IPS-15b (cell line): Measurements from ENCODE around the gene SLC10A2.

ENCODE experiments used
- H3K27me3 ChIP-seq: one replicate; pipeline ENCODE4 v1.6.1; 2013; ENCODE audit warnings: low read length; ENCODE audit not compliant: control insufficient read depth, insufficient read depth
- H3K36me3 ChIP-seq: one replicate; pipeline ENCODE4 v1.6.1; 2013; ENCODE audit warnings: low read length; ENCODE audit not compliant: control insufficient read depth, insufficient read depth
- H3K4me1 ChIP-seq: one replicate; pipeline ENCODE4 v1.6.1; 2013; ENCODE audit warnings: mild to moderate bottlenecking, low read length; ENCODE audit not compliant: control insufficient read depth, insufficient read depth
- H3K4me3 ChIP-seq: one replicate; pipeline ENCODE4 v1.5.1; 2013; ENCODE audit warnings: low read depth, low read length
- H3K9ac ChIP-seq: one replicate; pipeline ENCODE4 v1.6.1; 2013; ENCODE audit warnings: low read depth, mild to moderate bottlenecking, low read length
- H3K9me3 ChIP-seq: one replicate; pipeline ENCODE4 v1.6.1; 2013; ENCODE audit warnings: mild to moderate bottlenecking, low read length; ENCODE audit not compliant: control insufficient read depth, insufficient read depth

SLC10A2 gene

DNA sequence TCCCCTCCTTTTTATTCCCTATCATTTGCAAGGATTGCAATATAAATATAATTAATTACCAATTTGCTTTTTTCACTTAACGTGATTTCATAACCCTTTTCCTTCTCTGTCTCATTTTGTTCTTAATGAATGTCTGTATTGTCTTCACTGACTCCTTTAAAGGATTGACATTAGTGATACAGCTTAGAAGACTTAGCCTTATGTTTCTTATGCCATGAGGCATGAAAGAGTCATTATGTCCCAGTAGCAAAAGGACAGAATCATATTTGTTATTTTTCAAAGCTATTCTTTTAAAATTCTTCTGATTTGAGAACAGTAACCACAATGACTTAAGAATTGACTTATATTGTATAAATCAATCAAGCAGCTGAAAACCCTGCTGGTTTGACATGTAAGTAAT, 26.2 kb downstream of the SLC10A2 start:
- H3K9me3 ChIP-seq, result no peaks in the 10 kb centered on the region
- no peaks in the 10 kb centered on the region for H3K27me3 ChIP-seq
- no peak overlapping the region for H3K4me3 ChIP-seq
- H3K4me1 ChIP-seq, result no peaks in the 10 kb centered on the region
- no peak overlapping the region for H3K9ac ChIP-seq
- no peaks in the 10 kb centered on the region for H3K36me3 ChIP-seq

DNA sequence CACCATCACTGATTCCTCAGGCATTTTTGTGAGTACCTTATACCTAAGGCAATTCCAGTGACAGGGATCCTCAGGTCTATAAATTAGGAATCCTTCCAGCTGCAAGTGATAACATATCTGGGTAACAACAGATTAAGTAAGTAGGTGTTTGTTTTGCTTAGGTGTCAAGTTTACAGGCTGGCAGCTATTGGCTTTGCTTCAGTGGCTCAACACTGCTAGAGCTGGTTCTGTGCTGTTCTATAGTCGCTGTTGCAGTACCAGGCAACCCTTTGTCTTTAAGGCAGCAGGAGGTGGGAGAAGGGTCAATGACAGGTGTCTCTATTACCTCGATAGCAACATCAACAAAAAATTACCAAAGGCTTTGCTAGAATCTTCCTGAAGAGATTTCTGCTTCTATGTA, 27.0 kb downstream of the SLC10A2 start:
- Histone ChIP-seq H3K9me3 (no peaks in the 10 kb centered on the region), H3K36me3 (no peaks in the 10 kb centered on the region), H3K4me1 (no peaks in the 10 kb centered on the region), H3K9ac (no peak overlapping the region), H3K4me3 (no peak overlapping the region), H3K27me3 (no peaks in the 10 kb centered on the region)

DNA sequence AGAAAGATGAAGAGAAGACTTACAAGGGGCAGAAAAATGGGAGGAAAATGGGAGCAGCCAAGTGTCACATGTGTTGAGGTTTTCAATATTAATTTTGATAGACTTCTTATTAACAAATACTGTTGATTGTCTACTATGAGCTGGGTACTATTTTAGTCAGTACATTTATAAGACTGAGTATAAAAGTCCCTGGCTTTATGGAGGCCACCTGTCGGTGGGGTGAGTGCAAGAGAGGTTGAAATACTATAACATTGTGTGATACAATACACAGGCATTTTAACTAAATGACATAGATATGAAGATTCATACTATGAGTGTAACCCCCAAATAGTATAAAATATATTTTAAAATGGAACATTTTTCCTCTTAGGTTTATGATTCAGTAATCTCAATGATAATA, 29.9 kb downstream of the SLC10A2 start:
- Histone ChIP-seq H3K27me3 (no peaks in the 10 kb centered on the region), H3K36me3 (no peaks in the 10 kb centered on the region), H3K9ac (no peak overlapping the region), H3K4me1 (no peaks in the 10 kb centered on the region), H3K9me3 (no peaks in the 10 kb centered on the region), H3K4me3 (no peak overlapping the region)

DNA sequence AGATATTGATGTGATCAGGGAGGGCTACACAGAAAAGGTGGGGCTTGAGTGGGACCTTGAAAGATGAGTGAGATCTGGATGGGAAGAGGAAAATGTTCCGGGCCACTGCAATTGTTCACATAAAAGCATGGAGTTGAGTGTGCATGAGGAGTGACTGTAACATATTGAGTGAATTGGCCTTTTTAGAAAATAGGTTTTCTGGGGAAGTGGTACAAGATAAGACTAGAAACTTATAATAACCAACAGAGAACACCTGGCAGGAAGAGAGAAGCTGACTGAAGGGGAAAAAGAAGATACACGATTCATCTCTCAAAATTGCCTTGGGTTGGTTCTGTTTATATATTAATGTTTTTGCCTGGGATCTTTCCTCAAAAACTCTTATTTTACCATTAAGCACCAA, 32.2 kb downstream of the SLC10A2 start:
- Histone ChIP-seq H3K9ac (no peak overlapping the region), H3K9me3 (no peaks in the 10 kb centered on the region), H3K4me3 (no peak overlapping the region), H3K36me3 (no peaks in the 10 kb centered on the region), H3K27me3 (no peaks in the 10 kb centered on the region), H3K4me1 (no peaks in the 10 kb centered on the region)

DNA sequence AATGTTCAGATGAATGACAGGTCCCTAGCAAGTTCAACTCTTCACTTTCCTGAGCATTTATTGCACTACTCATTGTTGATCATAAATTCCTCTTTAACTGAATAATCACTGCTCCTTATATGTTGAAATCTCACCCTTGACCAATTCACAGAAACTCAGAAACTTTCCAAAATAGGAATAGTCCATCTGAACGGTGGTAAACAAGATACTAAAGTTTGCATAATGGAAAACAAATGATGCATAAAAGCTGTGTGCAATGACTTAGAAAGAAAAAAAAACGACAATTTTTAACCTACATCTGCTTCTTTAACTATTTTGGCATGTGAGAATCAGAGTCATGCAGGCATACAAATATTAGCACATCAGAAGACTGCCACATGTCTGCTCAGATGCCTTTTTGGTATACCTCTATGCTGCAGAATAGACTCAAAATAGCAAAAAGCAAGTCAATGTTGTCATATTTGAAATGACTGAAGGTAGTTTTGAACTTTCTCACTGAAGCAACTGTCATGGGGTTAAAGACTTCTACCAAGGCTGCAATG, 34.8 kb downstream of the SLC10A2 start:
- Histone ChIP-seq H3K4me1 (no peaks in the 10 kb centered on the region), H3K36me3 (no peaks in the 10 kb centered on the region), H3K27me3 (no peaks in the 10 kb centered on the region), H3K9me3 (no peaks in the 10 kb centered on the region), H3K4me3 (no peak overlapping the region), H3K9ac (no peak overlapping the region)

DNA sequence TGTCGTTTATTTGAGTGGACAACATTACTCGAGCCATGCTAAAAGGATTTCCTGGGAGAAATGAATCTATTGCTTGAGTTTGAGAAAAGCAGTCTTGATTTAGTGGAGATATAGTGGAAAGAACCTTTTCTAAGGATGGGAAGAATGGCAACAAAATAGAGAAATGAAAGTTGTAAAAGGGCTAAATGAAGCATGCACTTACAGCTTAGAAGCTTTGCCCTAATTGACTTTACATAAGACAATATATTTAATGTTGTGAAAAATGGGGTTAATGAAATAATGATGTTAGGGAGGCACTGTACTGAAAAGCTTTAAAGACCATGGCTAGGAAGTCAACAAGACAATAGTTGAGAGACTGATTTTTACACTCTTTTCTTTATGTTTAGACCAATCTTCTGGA, 35.4 kb downstream of the SLC10A2 start:
- H3K27me3 ChIP-seq, result no peaks in the 10 kb centered on the region
- H3K9me3 ChIP-seq, result no peaks in the 10 kb centered on the region
- no peaks in the 10 kb centered on the region for H3K4me1 ChIP-seq
- H3K36me3 ChIP-seq, result no peaks in the 10 kb centered on the region
- H3K9ac ChIP-seq, result no peak overlapping the region
- no peak overlapping the region for H3K4me3 ChIP-seq

DNA sequence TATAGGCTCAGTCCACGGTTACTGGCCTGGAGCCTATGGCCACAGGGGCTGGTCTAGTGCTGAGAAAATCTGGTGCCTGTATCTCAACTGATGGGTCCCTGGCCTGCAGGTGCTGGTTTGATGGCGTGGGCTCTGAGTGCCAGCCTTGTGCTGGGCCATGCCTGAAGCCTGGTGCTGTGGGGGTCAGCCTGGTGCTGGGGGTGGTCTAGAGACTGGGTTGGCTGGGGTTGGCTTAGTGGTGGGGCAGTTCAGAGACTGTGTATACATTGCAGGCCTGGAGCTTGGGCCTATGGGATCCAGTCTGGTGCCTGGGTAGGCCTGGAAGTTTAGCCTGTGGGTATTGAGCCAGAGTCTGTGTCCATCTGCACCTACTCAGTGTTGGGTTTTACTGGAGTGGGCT, 36.4 kb downstream of the SLC10A2 start:
- Histone ChIP-seq H3K4me3 (no peak overlapping the region), H3K4me1 (no peaks in the 10 kb centered on the region)

DNA sequence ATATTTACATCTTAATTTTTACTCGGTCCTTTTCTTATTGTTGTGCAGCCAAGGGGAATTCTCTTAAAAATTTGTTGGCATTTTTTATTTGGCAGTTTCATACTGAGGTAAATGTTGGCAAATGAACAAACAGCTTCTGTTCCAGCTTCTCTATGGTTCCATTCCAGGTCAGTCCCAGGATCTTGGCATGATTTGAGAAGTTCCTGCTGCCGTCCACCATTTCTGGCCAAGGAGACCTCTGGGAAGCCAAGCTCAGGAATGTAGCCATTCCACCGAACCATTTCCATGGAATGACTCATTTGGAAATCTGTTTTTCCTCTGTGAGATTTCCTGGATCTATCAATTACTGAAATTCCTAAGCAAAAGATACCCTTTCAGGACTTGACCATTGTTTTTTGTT, 43.9 kb downstream of the SLC10A2 start:
- Histone ChIP-seq H3K9ac (no peak overlapping the region), H3K36me3 (no peaks in the 10 kb centered on the region), H3K4me3 (no peak overlapping the region)

More for the DNA sequence above, 36.4 kb downstream of the SLC10A2 start:
- no peaks in the 10 kb centered on the region for H3K9me3 ChIP-seq
- H3K36me3 ChIP-seq, result no peaks in the 10 kb centered on the region
- H3K9ac ChIP-seq, result no peak overlapping the region
- H3K27me3 ChIP-seq, result no peaks in the 10 kb centered on the region

DNA sequence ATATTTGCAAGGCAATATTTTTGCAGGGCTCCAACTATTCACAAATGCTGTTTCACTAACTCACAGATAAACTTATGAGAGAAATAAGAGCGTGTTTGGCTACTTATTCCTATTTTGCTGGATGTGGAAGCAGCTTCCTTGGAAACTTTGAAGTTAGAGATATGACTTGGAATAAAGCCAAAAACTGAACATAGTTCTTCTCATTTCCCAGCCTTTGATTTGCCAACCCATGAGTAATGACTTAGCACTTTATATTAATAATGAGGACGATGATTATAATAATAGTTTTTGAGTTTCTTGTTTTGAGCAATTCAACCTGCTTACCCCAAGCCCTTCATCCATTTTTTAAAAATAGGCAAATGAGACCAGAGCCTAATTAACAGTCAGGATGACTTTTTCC, 47.7 kb downstream of the SLC10A2 start:
- no peaks in the 10 kb centered on the region for H3K9me3 ChIP-seq
- H3K36me3 ChIP-seq, result no peaks in the 10 kb centered on the region
- no peaks in the 10 kb centered on the region for H3K27me3 ChIP-seq
- no peak overlapping the region for H3K9ac ChIP-seq
- H3K4me3 ChIP-seq, result no peak overlapping the region
- no peaks in the 10 kb centered on the region for H3K4me1 ChIP-seq

More for the DNA sequence above, 43.9 kb downstream of the SLC10A2 start:
- H3K4me1 ChIP-seq, result no peaks in the 10 kb centered on the region
- H3K9me3 ChIP-seq, result no peaks in the 10 kb centered on the region
- no peaks in the 10 kb centered on the region for H3K27me3 ChIP-seq

DNA sequence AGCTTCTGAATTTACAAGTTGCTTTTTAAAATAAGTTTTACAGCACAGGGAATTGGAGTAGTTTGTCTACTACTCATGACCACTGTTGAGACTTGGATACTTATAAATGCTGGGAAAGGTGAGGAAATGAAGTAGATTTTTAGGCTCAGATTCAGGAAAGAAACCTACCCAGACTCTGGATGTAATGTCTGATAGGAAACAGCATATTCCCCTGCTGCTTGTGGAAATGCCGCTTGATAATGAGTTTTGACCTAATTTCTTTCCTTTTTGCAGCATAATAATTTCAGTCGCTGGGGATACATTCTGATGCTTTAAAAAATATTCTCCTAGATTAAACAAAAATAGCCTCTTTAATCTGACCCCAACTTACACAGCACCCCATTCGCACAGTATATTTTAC, 53.6 kb downstream of the SLC10A2 start:
- no peaks in the 10 kb centered on the region for H3K4me1 ChIP-seq
- no peaks in the 10 kb centered on the region for H3K27me3 ChIP-seq
- H3K4me3 ChIP-seq, result no peak overlapping the region
- no peaks in the 10 kb centered on the region for H3K36me3 ChIP-seq
- no peaks in the 10 kb centered on the region for H3K9me3 ChIP-seq
- H3K9ac ChIP-seq, result no peak overlapping the region

DNA sequence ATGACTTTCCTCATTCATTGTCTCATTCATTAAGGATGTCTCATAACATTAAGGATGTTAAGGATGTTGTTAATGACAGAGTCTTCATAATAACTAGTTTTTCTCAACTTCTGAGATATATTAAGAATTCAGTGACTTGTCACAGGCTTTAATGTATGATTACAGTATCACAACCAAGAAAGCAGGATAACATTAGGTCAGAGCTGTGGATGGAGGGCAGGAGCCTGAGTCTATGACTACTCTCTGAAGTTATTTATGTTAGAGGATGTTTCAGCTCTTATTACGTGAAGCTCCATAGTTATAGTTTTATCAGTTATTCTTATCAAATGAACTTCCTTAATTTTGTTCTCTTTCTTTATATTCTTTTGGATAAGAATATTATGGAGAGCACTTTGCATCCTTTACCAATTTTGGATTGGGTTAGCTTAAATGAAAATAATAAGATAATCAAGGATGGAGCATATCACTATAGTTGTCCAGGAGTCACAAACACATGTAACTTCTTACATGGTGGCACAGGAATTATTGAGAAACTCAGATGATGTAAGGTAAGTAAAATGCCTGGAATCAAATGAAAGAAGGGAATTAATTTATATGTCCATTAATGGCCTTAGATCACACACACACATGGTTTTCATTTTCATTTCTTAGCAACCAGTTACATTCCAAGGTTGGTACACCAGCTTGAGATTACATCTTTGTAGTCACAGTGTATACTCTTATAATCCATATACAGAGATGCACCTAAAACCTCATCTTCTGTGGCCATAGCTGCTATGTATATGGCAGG, 57.0 kb downstream of the SLC10A2 start:
- H3K9ac ChIP-seq, result no peak overlapping the region
- H3K4me3 ChIP-seq, result no peak overlapping the region
- H3K36me3 ChIP-seq, result no peaks in the 10 kb centered on the region
- no peaks in the 10 kb centered on the region for H3K4me1 ChIP-seq
- no peaks in the 10 kb centered on the region for H3K9me3 ChIP-seq
- no peaks in the 10 kb centered on the region for H3K27me3 ChIP-seq

DNA sequence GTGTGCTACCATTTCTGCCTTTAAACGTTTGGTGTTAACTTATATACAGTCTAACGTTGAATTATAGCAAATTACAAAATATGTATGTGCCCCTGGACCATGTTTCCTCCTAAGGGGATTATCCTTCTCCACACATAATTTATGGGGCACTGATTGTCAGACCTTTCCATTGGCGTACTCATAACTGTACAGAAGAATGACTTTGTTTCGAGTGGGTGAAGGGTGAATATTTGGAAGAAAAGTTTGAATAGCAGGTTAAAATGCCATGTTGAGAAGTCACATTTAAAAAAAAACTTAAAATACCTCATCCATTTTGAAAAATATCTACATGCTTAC, 58.8 kb downstream of the SLC10A2 start:
- Histone ChIP-seq H3K9ac (no peak overlapping the region), H3K9me3 (no peaks in the 10 kb centered on the region), H3K4me1 (no peaks in the 10 kb centered on the region), H3K36me3 (no peaks in the 10 kb centered on the region), H3K4me3 (no peak overlapping the region), H3K27me3 (no peaks in the 10 kb centered on the region)
